GM21423 (cell line): Measurements from ENCODE around the gene SP100.
"Not testable (repeated sequence)": the region's sequence is repeated elsewhere in the genome, so short reads cannot be mapped to it uniquely, and the experiment has no call there.

ENCODE experiments used
- ATAC-seq: cut with Tn5 transposase; IDR thresholded peaks from one replicate; pipeline ENCODE4 v1.9.1; 2021; ENCODE audit warnings: mild to moderate bottlenecking, moderate library complexity; ENCODE audit not compliant: unreplicated experiment

SP100 gene

GRCh38 chr2:230455005-230455684, 39.1 kb downstream of the SP100 start:
- ATAC-seq, result no peak

GRCh38 chr2:230457073-230457768, 41.2 kb downstream of the SP100 start:
- no peak for ATAC-seq

DNA sequence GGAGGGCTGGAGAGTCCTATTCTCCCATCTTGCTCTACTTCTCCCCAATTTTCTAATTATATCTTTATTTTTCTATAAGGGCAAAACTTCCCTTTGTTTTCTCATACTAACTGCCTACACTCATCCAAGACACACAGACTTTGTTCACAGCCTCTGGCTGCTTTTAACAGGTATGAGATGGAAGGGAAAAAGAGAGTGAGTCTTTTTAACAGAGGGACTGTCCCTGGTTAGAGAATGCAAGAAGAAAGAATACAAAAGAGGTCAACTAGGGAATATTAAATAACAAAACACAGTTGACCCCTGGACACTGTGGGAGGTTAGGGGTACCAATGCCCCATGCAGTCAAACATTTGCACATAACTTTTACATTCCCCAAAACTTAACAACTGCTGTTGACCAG, 41.8 kb downstream of the SP100 start:
- ATAC-seq, result no peak

DNA sequence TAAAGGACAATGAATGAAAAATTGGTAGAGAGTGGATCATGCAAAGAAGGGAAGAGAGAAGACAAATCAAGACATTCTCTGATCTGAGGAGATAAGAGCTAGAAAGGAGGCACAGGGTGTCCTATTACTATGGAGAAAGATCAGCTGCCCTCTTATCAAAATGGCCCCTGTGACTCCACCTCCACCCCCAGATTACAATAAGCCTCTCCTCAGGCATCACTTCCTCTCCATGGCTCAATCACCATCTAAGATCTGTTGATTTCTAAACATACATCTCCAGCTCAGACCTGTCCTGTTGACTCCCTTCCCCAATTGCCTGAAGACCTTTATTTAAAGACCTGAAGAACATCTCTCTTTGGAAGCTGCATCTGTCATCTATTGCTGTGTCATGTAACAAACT, 43.2 kb downstream of the SP100 start:
- ATAC-seq, result no peak

DNA sequence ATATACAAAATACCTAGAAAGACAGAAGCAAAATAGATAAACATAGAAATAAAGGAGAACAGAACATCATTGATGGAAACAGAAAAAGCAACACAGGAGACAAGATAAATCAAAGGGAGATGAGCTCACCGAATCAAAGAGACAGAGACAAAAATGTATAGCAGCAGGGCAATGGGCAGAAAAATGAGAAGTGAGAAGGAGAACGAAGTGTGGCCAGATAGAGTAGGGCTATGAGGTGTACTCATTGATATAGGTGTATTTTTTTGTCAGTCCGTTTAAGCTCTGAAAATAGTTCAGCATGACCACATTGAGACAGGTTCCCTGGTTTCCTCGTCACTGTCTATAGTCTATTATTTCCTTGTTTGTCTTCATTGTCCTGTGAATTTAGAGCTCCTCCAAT, 55.1 kb downstream of the SP100 start:
- no peak for ATAC-seq

GRCh38 chr2:230472621-230473018, 56.6 kb downstream of the SP100 start:
- no peak for ATAC-seq

DNA sequence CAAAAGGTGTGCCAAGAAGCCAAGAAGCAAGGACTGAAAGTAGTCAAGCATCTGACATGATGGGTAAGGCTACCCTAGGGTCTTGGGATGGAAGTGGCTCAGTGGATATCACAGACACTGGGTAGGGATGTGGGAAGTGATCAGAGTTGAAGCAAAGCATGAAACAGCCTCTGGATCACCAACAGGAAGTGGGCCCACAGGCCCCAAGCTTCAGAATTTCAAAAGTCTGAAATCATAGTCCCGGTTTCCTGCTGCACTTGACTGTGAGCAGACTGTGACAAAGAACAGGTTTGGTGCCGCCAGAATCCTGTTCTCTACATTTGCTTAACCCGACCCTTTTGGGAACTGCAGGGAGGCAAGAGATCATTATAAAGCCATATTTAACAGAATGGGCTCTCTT, 57.4 kb downstream of the SP100 start:
- peak; percentile 48 for ATAC-seq

- no peak for ATAC-seq
Measured at GRCh38 chr2:230475143-230475542, 59.1 kb downstream of the SP100 start.

GRCh38 chr2:230485801-230486341, 69.9 kb downstream of the SP100 start:
- ATAC-seq, result no peak

DNA sequence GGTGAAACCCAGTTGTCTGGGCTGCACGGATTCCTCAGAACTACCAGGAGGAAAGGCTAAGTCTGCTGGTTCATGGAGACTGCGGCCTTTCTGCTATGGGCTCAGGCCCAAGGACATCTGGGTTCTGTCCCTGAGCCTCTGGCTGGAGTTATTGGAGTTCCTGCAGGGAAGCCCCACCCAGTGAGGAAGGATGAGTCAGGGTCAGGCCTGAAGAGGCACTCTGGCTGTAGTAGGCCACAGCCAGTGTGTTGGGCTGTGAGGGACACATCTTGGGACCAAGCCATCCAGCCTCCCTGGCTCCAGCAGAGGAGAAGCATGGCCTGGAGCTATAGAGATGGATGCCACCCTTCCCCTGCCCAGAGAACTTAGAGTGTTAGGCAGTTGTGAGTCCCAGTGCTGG, 75.2 kb downstream of the SP100 start:
- not testable (repeated sequence) for ATAC-seq

DNA sequence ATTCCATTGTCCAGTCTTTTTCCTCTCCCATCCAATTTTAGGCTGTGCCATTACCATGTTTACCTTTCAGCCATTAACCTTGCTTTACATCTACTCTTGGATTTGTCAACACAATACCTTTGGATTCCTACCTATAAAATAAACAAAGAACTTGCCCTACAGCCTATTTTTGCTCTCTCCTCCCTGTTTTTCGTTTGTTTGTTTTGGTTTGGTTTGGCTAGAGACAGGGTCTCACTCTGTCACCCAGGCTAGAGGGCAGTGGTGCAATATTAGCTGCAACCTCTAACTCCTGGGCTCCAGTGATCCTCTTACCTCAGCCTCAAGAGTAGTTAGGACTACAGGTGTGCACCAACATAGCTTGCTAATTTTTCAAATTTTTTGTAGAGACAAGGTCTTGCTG, 76.1 kb downstream of the SP100 start:
- no peak for ATAC-seq

DNA sequence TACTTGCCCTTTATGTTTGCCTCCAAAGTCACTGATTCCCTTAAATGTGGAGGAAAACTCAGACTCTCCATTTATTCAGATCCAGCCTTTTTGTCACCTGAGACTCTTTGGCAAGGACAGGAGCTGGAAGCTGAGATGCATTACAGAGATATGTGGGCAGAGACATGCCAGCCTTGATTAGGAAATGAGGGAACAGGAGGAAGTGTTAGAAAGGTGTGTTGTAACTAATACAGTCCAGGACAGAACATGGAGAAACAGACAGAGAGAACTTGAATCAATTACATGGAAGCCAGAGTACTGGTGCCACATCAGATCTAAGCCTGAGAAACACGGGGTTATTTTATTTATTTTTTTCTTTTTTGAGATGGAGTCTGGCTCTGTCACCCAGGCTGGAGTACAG, 79.0 kb downstream of the SP100 start:
- no peak for ATAC-seq

- ATAC-seq, result no peak
Measured at GRCh38 chr2:230496891-230497290, 80.9 kb downstream of the SP100 start.

DNA sequence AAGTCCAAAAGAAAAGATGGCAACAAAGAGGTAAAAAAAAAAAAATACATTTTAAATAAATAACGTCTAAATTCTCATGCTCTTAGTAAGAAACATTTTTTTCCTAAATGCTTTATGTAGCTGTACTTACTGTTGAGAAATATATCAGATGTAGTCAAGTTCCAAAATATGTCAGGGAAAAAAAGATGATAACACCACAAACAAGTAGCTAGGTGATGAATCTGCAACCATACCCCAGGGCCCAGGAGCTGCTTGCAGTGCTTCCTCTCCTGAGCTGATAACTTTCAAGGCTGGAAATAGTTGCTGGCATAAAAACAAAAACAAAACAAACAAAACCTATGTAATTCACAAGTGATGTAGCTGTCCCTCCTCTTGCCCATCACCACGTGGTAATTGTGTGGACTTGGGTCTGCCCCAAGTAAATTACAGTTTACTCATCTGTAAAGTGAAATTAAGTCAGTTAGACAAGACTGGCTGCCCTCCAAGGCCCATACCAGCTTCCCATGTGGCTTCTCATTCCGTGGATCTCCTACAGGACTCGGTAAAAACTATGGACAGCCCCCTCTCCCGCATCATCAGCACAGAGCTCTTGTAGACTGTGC, 82.6 kb downstream of the SP100 start:
- no peak for ATAC-seq

DNA sequence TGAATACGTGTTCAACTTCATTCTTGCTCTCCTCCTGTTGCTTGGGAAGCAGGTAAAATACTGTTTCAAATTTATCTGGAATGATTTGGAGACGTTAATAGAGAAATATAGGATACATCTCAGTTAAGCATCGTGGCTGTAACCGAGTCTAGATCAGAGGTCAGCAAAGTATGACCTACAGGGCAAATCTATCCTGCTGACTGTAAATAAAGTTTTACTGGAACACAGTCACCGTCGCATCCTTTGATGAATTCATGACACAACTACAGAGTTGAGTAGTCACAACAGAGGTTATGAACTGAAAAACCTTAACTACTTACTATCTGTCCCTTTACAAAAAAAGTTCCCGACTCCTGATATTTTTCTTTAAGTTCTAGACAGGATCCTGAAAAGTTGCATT, 86.6 kb downstream of the SP100 start:
- ATAC-seq, result no peak

GRCh38 chr2:230503798-230504197, 87.8 kb downstream of the SP100 start:
- no peak for ATAC-seq

DNA sequence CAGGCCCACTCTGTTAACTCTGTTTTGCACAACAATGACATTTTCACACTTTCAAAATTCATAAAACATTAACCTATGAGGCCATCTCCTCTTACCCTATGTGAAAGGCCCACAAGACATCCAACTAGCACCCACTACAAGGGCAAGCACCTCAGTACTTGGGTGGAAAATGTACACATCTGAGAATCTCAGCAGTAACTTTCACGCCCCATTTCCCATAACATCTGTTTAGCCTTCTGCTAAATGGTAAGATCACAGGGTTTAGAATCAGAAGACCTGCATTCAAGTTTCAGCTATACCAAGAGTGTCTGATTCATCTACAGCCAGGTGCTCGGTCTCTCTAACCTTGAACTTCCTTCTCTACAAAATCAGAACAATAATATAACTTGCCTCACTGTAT, 89.2 kb downstream of the SP100 start:
- ATAC-seq, result peak; percentile 90

- ATAC-seq, result no peak
Measured at GRCh38 chr2:230512955-230513748, 97.2 kb downstream of the SP100 start.

DNA sequence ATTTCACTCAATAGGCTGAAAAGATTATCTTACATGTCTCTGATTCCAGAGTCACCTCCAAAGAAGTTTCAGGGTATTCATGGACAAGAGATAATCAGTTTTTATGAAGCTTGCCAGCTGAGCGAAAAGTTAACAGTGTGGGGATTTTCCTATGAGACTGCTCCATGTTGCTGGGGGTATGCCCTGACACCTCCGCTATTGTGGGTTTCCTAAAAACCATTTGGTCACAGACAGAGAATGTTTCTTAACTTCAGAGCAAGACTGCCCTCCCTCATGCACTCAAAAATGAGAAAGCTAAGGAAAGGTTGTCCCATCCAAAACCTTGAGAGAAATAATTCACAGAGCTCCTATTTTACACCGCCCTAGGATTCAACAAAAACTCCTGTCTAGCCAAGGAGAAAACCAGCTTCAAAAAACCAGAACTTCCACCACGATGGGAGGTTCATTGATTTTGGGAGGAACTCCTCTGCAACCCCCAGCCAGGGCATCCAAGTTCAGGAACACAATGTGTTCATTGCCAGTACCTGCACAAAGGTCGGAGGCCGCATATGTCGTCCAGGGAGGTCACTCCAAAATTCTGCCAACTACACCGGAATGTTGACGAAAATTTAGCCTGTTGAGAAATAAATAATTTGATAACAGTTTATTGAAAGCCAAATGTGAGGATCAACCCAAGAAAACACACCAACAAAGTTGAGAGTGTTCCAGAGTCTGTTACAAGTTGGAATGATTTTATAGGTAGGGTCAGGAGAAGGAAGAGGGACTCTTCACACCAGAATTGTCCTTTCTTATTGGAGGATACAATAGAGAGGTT, 104.3 kb downstream of the SP100 start:
- no peak for ATAC-seq

DNA sequence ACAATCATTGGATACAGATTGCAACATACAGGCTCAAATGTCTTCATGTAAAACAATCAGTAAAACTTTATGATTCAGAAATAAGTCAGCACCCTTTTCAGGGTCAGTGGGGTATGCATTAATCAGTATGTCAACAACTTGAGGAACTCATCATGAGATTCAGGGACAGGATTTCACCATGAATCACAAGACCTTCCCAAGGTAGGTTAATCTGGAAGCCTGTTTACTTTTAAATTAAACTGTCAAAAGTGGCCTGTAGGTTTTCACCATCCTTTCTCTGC, 104.8 kb downstream of the SP100 start:
- no peak for ATAC-seq

DNA sequence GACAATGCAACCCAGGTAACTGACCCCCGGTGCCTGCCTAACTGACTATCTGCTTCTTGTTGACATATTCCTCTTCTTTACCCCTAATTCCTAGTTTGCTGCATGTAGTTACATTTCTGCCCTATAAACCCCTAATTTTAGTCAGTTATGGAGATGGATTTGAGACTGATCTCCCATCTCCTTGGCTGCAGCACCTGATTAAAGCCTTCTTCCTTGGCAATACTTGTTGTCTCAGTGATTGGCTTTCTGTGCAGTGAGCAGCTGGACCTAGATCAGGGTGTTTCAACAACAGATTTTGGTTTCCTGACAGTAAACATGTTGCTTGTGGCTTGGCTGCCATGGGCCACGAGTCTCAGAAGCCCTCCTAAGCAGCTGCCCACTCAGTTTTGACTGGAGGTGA, 105.4 kb downstream of the SP100 start:
- no peak for ATAC-seq
